Measurements from ENCODE around the gene SAMD7. TPM values are rescaled to one million over a fixed set of nuclear protein-coding genes. Genes with fewer than 3 reads are reported as not detected.

Gene SAMD7
- total and polyA plus RNA-seq, 9 of the 15 experiments (the other 6 are each of a cell fraction or from before 2014, with no cell fraction given), result not detected

GRCh38 chr3:169867584-169868210, 43.7 kb upstream of the SAMD7 start (continued):
- no peak for TF ChIP-seq ZKSCAN8 (CRISPR knock-in tag; IDR thresholded peaks at IDR 0.05)
- no peak for TF ChIP-seq CSDE1 (IDR thresholded peaks at IDR 0.05)
- no peak for TF ChIP-seq TOE1 (IDR thresholded peaks at IDR 0.05; ENCODE audit: borderline replicate concordance)
- TF ChIP-seq TOE1 (CRISPR knock-in tag; IDR thresholded peaks at IDR 0.05; ENCODE audit: borderline replicate concordance, low read depth), result no peak
- TF ChIP-seq ZNF696 (CRISPR knock-in tag; conservative IDR thresholded peaks at IDR 0.05), result no peak
- TF ChIP-seq GABPB2 (CRISPR knock-in tag; conservative IDR thresholded peaks at IDR 0.05), result no peak
- no peak for TF ChIP-seq ASH1L (IDR thresholded peaks at IDR 0.05; ENCODE audit: borderline replicate concordance, low read depth, partially characterized antibody)
- TF ChIP-seq ZNF551 (CRISPR knock-in tag; IDR thresholded peaks at IDR 0.05), result no peak
- TF ChIP-seq ZNF175 (CRISPR knock-in tag; IDR thresholded peaks at IDR 0.05; ENCODE audit: low read depth), result no peak
- TF ChIP-seq, protein P1, sequence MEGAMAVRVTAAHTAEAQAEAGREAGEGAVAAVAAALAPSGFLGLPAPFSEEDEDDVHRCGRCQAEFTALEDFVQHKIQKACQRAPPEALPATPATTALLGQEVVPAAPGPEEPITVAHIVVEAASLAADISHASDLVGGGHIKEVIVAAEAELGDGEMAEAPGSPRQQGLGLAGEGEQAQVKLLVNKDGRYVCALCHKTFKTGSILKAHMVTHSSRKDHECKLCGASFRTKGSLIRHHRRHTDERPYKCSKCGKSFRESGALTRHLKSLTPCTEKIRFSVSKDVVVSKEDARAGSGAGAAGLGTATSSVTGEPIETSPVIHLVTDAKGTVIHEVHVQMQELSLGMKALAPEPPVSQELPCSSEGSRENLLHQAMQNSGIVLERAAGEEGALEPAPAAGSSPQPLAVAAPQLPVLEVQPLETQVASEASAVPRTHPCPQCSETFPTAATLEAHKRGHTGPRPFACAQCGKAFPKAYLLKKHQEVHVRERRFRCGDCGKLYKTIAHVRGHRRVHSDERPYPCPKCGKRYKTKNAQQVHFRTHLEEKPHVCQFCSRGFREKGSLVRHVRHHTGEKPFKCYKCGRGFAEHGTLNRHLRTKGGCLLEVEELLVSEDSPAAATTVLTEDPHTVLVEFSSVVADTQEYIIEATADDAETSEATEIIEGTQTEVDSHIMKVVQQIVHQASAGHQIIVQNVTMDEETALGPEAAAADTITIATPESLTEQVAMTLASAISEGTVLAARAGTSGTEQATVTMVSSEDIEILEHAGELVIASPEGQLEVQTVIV (CRISPR knock-in tag; IDR thresholded peaks at IDR 0.05; ENCODE audit: borderline replicate concordance), result no peak
- TF ChIP-seq SP1 (CRISPR knock-in tag; IDR thresholded peaks at IDR 0.05), result no peak
- TF ChIP-seq FOS (IDR thresholded peaks at IDR 0.05; ENCODE audit: extremely low read depth, insufficient read length), result no peak
- TF ChIP-seq KAT7 (CRISPR knock-in tag; IDR thresholded peaks at IDR 0.05; ENCODE audit: borderline replicate concordance), result no peak
- no peak for TF ChIP-seq SMAD3 (CRISPR knock-in tag; conservative IDR thresholded peaks at IDR 0.05)
- TF ChIP-seq ZNF431 (CRISPR knock-in tag; IDR thresholded peaks at IDR 0.05), result no peak
- TF ChIP-seq ZFPM2 (CRISPR knock-in tag; IDR thresholded peaks at IDR 0.05), result no peak
- TF ChIP-seq PTBP1 (IDR thresholded peaks at IDR 0.05; ENCODE audit: low read depth, low read length), result no peak
- TF ChIP-seq RBM39 (optimal IDR thresholded peaks at IDR 0.05; ENCODE audit: low read depth, low read length), result no peak
- peak; percentile 61 for TF ChIP-seq CEBPB (tag; IDR thresholded peaks at IDR 0.05)
- peak; percentile 42; the same call in 1 of the 2 replicates for TF ChIP-seq C11orf30 (IDR thresholded peaks at IDR 0.05; ENCODE audit: low read depth)
- TF ChIP-seq ZC3H11A (IDR thresholded peaks at IDR 0.05; ENCODE audit: low read depth, low read length), result no peak
- TF ChIP-seq ARID3A (IDR thresholded peaks at IDR 0.05; ENCODE audit: borderline replicate concordance, low read depth, low read length), result no peak
- no peak for TF ChIP-seq ZNF436 (CRISPR knock-in tag; IDR thresholded peaks at IDR 0.05)
- no peak for TF ChIP-seq CHD4 (IDR thresholded peaks at IDR 0.05; ENCODE audit: insufficient read depth, insufficient replicate concordance, low read depth, low read length, poor library complexity, severe bottlenecking)
- TF ChIP-seq FOXO4 (CRISPR knock-in tag; IDR thresholded peaks at IDR 0.05), result no peak
- peak; percentile 70 for TF ChIP-seq ZNF316 (IDR thresholded peaks at IDR 0.05)

All from K562 (cell line).